Measurements from ENCODE around the gene OPALIN. TPM values are rescaled to one million over a fixed set of nuclear protein-coding genes. Genes with fewer than 3 reads are reported as not detected.

Gene OPALIN
- total and polyA plus RNA-seq, 3 experiments from 2014 or later = not detected

DNA sequence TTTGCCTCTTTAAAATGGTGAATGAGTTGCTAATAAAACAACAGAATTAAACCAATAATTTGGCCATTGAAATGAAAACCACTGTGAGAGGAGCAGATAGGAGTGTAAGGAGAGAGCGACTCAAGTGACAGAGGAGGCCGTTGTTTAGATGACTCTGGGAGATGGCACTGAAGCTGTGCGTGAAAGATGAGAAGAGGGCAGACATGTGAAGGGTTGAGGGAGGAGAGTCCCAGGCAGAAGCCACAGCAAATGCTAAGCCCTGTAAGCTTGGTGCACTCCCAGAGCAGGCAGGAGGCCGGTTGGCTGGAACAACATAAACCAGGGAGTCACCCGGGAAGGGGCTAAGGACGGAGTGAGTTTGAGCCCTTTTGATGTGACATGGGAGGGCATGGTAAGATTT lies 814 bp upstream of the OPALIN start:
- Mint-ChIP-seq H3K36me3 (no peaks in the 10 kb centered on the region), H3K4me1 (no peaks in the 10 kb centered on the region), H3K4me3 (no peak overlapping the region), H3K9me3 (peaks cover 0 to 2% (median 0%) of the 10 kb centered on the region in 5 donors), H3K27me3 (peaks cover 13 to 38% of the 10 kb centered on the region in 2 donors), H3K27ac (no peak overlapping the region)
- Histone ChIP-seq H3K4me3 (ENCODE audit: low read length) (no peak overlapping the region), H3K36me3 (ENCODE audit: insufficient read depth, low read length) (no peaks in the 10 kb centered on the region), H3K27ac (ENCODE audit: low read depth, low read length) (no peak overlapping the region), H3K27me3 (ENCODE audit: insufficient read depth, low read length, poor library complexity, severe bottlenecking) (no peaks in the 10 kb centered on the region), H3K9me3 (ENCODE audit: low read length) (no peaks in the 10 kb centered on the region), H3K4me1 (ENCODE audit: insufficient read depth, low read length) (no peaks in the 10 kb centered on the region)
- POLR2A ChIA-PET = no interaction called here
- CTCF ChIA-PET = interaction anchor here (1.8 kb wide), 1 partner anchor 11 kb away, joined by 5 read pairs; no protein-coding TSS in a partner anchor
- DNase-seq = no peak

GRCh38 chr10:96357038-96357620 lies 1.7 kb downstream of the OPALIN start:
- POLR2A ChIA-PET = no interaction called here
- Mint-ChIP-seq H3K4me1 (no peaks in the 10 kb centered on the region), H3K27me3 (peaks cover 11 to 46% of the 10 kb centered on the region in 2 donors), H3K4me3 (no peak overlapping the region), H3K36me3 (no peaks in the 10 kb centered on the region), H3K27ac (peak overlapping the region in 1 of 8 donors; percentile 31), H3K9me3 (peaks cover 0 to 2% (median 0%) of the 10 kb centered on the region in 5 donors)
- H3K9me3 ChIP-seq (ENCODE audit: low read length) = no peaks in the 10 kb centered on the region
- no peaks in the 10 kb centered on the region for H3K4me1 ChIP-seq (ENCODE audit: insufficient read depth, low read length)
- peaks cover 4% of the 10 kb centered on the region for H3K27me3 ChIP-seq (ENCODE audit: insufficient read depth, low read length, poor library complexity, severe bottlenecking)
- H3K27ac ChIP-seq (ENCODE audit: low read depth, low read length) = no peak overlapping the region
- no peak for DNase-seq
- CTCF ChIA-PET = interaction anchor here (0.8 to 1.1 kb wide), 3 partner anchors 8 to 13 kb away, joined by 3 to 4 read pairs (median 3); no protein-coding TSS in a partner anchor
- no peak overlapping the region for H3K4me3 ChIP-seq (ENCODE audit: low read length)
- H3K36me3 ChIP-seq (ENCODE audit: insufficient read depth, low read length) = no peaks in the 10 kb centered on the region

DNA sequence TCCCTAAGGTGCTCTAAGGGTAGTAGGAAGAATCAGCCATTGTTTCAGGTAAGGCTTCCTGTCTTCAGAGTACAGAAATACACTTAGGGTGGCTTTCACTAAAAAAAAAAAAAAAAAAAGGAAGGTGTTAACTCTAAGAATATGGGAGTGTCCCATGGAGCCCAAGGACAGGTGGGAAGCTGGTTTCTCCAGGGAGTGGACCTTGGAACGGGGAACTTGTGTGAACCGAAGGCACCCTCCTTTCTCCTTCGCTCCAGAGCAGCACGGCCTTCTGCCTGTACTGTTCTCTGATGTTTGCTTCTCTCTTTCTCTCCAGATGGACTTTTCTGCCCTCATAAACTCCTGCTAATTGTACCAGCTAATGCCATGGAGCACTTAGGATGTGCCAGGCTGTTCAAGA lies 6.2 kb downstream of the OPALIN start:
- CTCF ChIA-PET = interaction anchor here (1.2 kb wide), 1 partner anchor 18 kb away, joined by 3 read pairs; no protein-coding TSS in a partner anchor
- H3K9me3 ChIP-seq (ENCODE audit: low read length) = no peaks in the 10 kb centered on the region
- no peak for DNase-seq
- H3K27me3 Mint-ChIP-seq = peaks cover 7 to 50% of the 10 kb centered on the region in 2 donors
- no peak overlapping the region for H3K4me3 Mint-ChIP-seq
- no peak overlapping the region for H3K4me3 ChIP-seq (ENCODE audit: low read length)
- POLR2A ChIA-PET = no interaction called here
- H3K27me3 ChIP-seq (ENCODE audit: insufficient read depth, low read length, poor library complexity, severe bottlenecking) = peaks cover 4% of the 10 kb centered on the region
- H3K9me3 Mint-ChIP-seq = peaks cover 0 to 5% (median 0%) of the 10 kb centered on the region in 5 donors
- H3K36me3 ChIP-seq (ENCODE audit: insufficient read depth, low read length) = no peaks in the 10 kb centered on the region
- H3K4me1 ChIP-seq (ENCODE audit: insufficient read depth, low read length) = no peaks in the 10 kb centered on the region
- no peaks in the 10 kb centered on the region for H3K4me1 Mint-ChIP-seq
- no peak overlapping the region for H3K27ac Mint-ChIP-seq
- H3K27ac ChIP-seq (ENCODE audit: low read depth, low read length) = no peak overlapping the region
- H3K36me3 Mint-ChIP-seq = no peaks in the 10 kb centered on the region

DNA sequence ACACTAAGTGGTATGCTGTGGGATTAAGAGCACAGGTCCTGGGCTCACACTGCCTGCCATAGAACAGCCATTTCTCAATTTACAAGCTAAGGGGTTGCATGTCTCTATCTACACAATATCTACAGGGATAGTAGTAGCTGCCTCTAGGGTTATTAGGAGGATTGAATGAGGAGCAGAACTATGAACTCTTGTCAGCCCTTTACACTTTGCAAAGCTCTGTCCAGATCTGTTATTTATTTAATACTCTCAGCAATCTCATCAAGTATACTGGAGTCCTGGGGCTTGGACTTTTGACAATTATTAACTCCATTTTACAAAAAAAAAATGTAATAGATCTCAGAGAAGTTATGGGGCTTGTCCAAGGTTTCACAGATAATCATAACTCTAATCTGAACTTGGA lies 6.8 kb downstream of the OPALIN start:
- Mint-ChIP-seq H3K4me3 (no peak overlapping the region), H3K27me3 (peaks cover 11 to 48% of the 10 kb centered on the region in 2 donors), H3K36me3 (no peaks in the 10 kb centered on the region), H3K27ac (no peak overlapping the region), H3K4me1 (no peaks in the 10 kb centered on the region), H3K9me3 (peaks cover 0 to 5% (median 0%) of the 10 kb centered on the region in 5 donors)
- CTCF ChIA-PET = interaction anchor here (1.2 kb wide), 1 partner anchor 18 kb away, joined by 3 read pairs; no protein-coding TSS in a partner anchor
- Histone ChIP-seq H3K9me3 (ENCODE audit: low read length) (no peaks in the 10 kb centered on the region), H3K4me1 (ENCODE audit: insufficient read depth, low read length) (no peaks in the 10 kb centered on the region), H3K4me3 (ENCODE audit: low read length) (no peak overlapping the region), H3K27me3 (ENCODE audit: insufficient read depth, low read length, poor library complexity, severe bottlenecking) (peaks cover 4% of the 10 kb centered on the region), H3K27ac (ENCODE audit: low read depth, low read length) (no peak overlapping the region), H3K36me3 (ENCODE audit: insufficient read depth, low read length) (no peaks in the 10 kb centered on the region)
- POLR2A ChIA-PET = no interaction called here
- no peak for DNase-seq

DNA sequence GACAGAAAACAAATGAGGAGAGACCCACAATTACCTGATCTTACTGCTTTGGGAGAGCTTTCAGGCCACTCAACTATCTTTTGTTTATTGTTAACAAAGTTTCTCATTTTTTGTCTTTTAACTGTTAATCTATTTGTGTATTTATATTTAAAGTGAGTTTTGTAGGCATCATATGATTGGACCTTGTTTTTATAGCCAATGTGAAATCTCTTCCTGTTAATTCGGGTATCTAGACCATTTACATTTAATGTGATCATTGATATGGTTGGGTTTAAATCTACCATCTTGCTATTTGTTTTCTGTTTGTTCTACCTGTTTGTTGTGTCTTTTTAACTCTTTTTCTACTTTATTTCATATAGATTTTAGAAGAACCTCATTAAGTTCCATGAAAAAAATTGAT lies 12.5 kb downstream of the OPALIN start:
- no peaks in the 10 kb centered on the region for H3K36me3 ChIP-seq (ENCODE audit: insufficient read depth, low read length)
- no peaks in the 10 kb centered on the region for H3K27me3 ChIP-seq (ENCODE audit: insufficient read depth, low read length, poor library complexity, severe bottlenecking)
- no peak overlapping the region for H3K4me3 ChIP-seq (ENCODE audit: low read length)
- no peak overlapping the region for H3K27ac Mint-ChIP-seq
- H3K27me3 Mint-ChIP-seq = peaks cover 17 to 39% of the 10 kb centered on the region in 2 donors
- ChIA-PET POLR2A (no interaction called here), CTCF (no interaction called here)
- H3K9me3 ChIP-seq (ENCODE audit: low read length) = no peaks in the 10 kb centered on the region
- H3K36me3 Mint-ChIP-seq = peaks cover 0 to 4% (median 0%) of the 10 kb centered on the region in 3 donors
- H3K4me1 ChIP-seq (ENCODE audit: insufficient read depth, low read length) = no peaks in the 10 kb centered on the region
- DNase-seq = no peak
- H3K9me3 Mint-ChIP-seq = peaks cover 3 to 15% (median 9%) of the 10 kb centered on the region in 5 donors
- H3K27ac ChIP-seq (ENCODE audit: low read depth, low read length) = no peak overlapping the region
- H3K4me3 Mint-ChIP-seq = no peak overlapping the region
- no peaks in the 10 kb centered on the region for H3K4me1 Mint-ChIP-seq

GRCh38 chr10:96345222-96345621 lies 13.6 kb downstream of the OPALIN start:
- Mint-ChIP-seq H3K36me3 (peaks cover 0 to 4% (median 0%) of the 10 kb centered on the region in 3 donors), H3K27me3 (peaks cover 17 to 39% of the 10 kb centered on the region in 2 donors), H3K9me3 (peaks cover 3 to 15% (median 9%) of the 10 kb centered on the region in 5 donors), H3K4me3 (no peak overlapping the region), H3K27ac (no peak overlapping the region), H3K4me1 (no peaks in the 10 kb centered on the region)
- Histone ChIP-seq H3K27ac (ENCODE audit: low read depth, low read length) (no peak overlapping the region), H3K36me3 (ENCODE audit: insufficient read depth, low read length) (no peaks in the 10 kb centered on the region), H3K9me3 (ENCODE audit: low read length) (no peaks in the 10 kb centered on the region), H3K4me3 (ENCODE audit: low read length) (no peak overlapping the region), H3K4me1 (ENCODE audit: insufficient read depth, low read length) (no peaks in the 10 kb centered on the region), H3K27me3 (ENCODE audit: insufficient read depth, low read length, poor library complexity, severe bottlenecking) (no peaks in the 10 kb centered on the region)
- ChIA-PET CTCF (no interaction called here), POLR2A (no interaction called here)
- no peak for DNase-seq

DNA sequence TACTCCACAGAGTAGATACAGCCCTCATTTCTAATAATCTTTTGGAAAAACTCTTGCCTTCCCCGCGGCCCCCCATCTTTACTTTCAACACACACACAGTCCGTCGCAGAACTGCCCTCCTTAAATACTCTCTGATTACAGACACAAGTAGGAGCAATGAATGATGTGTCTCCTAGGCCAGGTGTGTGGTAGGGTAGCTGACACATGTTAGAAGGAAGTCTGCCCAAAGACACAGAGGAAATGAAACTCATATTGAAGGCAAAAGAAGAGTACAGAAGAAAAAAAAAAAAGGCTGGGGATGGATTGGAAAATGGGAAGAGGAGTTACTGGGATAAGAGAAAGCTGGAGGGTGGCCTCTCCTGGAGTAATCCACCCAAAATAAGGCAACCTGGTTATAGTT lies 14.6 kb downstream of the OPALIN start:
- ChIA-PET CTCF (no interaction called here), POLR2A (no interaction called here)
- Histone ChIP-seq H3K36me3 (ENCODE audit: insufficient read depth, low read length) (no peaks in the 10 kb centered on the region), H3K4me3 (ENCODE audit: low read length) (no peak overlapping the region), H3K27ac (ENCODE audit: low read depth, low read length) (no peak overlapping the region), H3K4me1 (ENCODE audit: insufficient read depth, low read length) (no peaks in the 10 kb centered on the region), H3K9me3 (ENCODE audit: low read length) (no peaks in the 10 kb centered on the region), H3K27me3 (ENCODE audit: insufficient read depth, low read length, poor library complexity, severe bottlenecking) (no peaks in the 10 kb centered on the region)
- DNase-seq = no peak
- peaks cover 3 to 11% (median 9%) of the 10 kb centered on the region in 5 donors for H3K9me3 Mint-ChIP-seq
- H3K27me3 Mint-ChIP-seq = peaks cover 17 to 30% of the 10 kb centered on the region in 2 donors
- H3K36me3 Mint-ChIP-seq = peaks cover 0 to 4% (median 0%) of the 10 kb centered on the region in 3 donors
- H3K27ac Mint-ChIP-seq = no peak overlapping the region
- no peak overlapping the region for H3K4me3 Mint-ChIP-seq
- H3K4me1 Mint-ChIP-seq = no peaks in the 10 kb centered on the region

- H3K4me3 Mint-ChIP-seq = no peak overlapping the region
- H3K27me3 ChIP-seq (ENCODE audit: insufficient read depth, low read length, poor library complexity, severe bottlenecking) = no peaks in the 10 kb centered on the region
- H3K4me1 Mint-ChIP-seq = no peaks in the 10 kb centered on the region
- no peak overlapping the region for H3K27ac Mint-ChIP-seq
- no peaks in the 10 kb centered on the region for H3K36me3 ChIP-seq (ENCODE audit: insufficient read depth, low read length)
- H3K9me3 Mint-ChIP-seq = peaks cover 3 to 11% (median 9%) of the 10 kb centered on the region in 5 donors
- ChIA-PET POLR2A (no interaction called here), CTCF (no interaction called here)
- peaks cover 17 to 20% of the 10 kb centered on the region in 2 donors for H3K27me3 Mint-ChIP-seq
- no peak overlapping the region for H3K27ac ChIP-seq (ENCODE audit: low read depth, low read length)
- no peaks in the 10 kb centered on the region for H3K4me1 ChIP-seq (ENCODE audit: insufficient read depth, low read length)
- H3K4me3 ChIP-seq (ENCODE audit: low read length) = no peak overlapping the region
- H3K36me3 Mint-ChIP-seq = peaks cover 0 to 4% (median 0%) of the 10 kb centered on the region in 3 donors
- no peaks in the 10 kb centered on the region for H3K9me3 ChIP-seq (ENCODE audit: low read length)
- DNase-seq = no peak
These were observed 16.4 kb downstream of the OPALIN start for GRCh38 chr10:96342402-96342801.
